HS-27A (cell line): ENCODE data around the gene KIFBP.
"Not testable (repeated sequence)": the region's sequence is repeated elsewhere in the genome, so short reads cannot be mapped to it uniquely, and the experiment has no call there.

Experiments
- DNase-seq: peaks from one replicate; pipeline ENCODE4 v3.0.0-alpha.2; 2012; ENCODE audit warnings: low read depth, missing footprints

KIFBP gene, protein sequence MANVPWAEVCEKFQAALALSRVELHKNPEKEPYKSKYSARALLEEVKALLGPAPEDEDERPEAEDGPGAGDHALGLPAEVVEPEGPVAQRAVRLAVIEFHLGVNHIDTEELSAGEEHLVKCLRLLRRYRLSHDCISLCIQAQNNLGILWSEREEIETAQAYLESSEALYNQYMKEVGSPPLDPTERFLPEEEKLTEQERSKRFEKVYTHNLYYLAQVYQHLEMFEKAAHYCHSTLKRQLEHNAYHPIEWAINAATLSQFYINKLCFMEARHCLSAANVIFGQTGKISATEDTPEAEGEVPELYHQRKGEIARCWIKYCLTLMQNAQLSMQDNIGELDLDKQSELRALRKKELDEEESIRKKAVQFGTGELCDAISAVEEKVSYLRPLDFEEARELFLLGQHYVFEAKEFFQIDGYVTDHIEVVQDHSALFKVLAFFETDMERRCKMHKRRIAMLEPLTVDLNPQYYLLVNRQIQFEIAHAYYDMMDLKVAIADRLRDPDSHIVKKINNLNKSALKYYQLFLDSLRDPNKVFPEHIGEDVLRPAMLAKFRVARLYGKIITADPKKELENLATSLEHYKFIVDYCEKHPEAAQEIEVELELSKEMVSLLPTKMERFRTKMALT

DNA sequence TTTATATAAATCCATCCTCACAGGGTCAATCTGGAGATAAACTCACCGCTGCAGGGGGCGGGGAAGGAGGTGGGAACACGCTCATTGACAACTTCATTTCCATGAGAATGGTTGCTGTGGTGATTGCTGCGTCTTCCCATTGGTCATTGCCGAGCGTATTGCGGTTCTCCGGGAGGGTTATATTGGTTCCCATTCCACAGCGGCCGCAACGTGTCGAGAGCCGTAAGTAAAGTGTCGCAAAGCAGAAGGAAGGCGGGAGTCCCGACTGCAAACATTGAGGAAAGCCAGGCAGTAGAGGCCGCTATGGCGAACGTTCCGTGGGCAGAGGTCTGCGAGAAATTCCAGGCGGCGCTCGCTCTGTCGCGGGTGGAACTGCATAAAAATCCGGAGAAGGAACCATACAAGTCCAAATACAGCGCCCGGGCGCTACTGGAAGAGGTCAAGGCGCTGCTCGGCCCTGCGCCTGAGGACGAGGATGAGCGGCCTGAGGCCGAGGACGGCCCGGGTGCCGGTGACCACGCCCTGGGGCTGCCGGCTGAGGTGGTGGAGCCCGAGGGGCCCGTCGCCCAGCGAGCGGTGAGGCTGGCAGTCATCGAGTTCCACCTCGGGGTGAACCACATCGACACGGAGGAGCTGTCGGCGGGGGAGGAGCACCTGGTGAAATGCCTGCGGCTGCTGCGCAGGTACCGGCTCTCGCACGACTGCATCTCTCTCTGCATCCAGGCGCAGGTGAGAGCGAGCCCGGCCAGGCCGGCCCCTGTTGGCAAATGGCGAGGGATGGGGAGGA lies at the start of gene KIFBP:
KIFBP (plus strand) TSS at position 274 of the 787 bp plus-strand sequence; CDS start at position 304, 30 bp downstream.
- DNase-seq: peak; percentile 74

- no peak for DNase-seq
Observed at GRCh38 chr10:68938884-68939283, 49.7 kb upstream of the KIFBP start.

- not testable (repeated sequence) for DNase-seq
Observed at GRCh38 chr10:68940917-68941316, 47.7 kb upstream of the KIFBP start.

GRCh38 chr10:68950598-68950997 lies 38.0 kb upstream of the KIFBP start:
- DNase-seq: no peak

- no peak for DNase-seq
Observed at GRCh38 chr10:68954904-68955303, 33.7 kb upstream of the KIFBP start.

- no peak for DNase-seq
Observed at GRCh38 chr10:68955355-68955831, 33.2 kb upstream of the KIFBP start.

DNA sequence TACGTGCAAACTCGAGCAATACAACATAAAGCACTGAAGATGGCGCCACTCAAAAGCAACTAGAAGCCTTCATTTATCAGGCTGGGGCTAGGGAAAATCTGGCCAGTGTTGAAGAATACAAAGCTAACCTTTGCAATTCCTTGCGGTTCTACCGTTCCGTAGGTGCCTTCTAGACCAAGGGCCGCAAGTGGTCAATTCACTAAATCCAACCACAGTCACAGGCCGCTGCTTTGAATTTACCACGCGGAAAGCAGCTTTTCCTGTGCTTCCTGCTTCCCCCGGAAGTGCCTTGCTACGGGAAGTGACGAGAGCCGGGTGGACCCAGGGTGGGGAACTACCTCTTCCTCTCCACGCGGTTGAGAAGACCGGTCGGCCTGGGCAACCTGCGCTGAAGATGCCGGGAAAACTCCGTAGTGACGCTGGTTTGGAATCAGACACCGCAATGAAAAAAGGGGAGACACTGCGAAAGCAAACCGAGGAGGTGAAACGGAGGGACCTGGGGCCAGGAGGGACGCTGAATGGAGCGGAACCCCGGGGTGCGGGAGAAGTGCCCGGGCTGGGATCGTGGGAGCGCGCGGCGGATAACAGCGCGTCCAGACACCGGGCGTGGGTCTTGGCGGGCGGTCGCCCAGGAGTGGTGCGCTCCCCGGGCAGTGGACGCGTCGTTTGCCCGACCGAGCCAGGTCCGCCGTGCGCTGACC lies 32.6 kb upstream of the KIFBP start, which contains the start of gene DDX21:
DDX21 (plus strand) TSS at position 339 of the 701 bp plus-strand sequence; CDS start at position 395, 56 bp downstream.
- DNase-seq: peak; percentile 57

DNA sequence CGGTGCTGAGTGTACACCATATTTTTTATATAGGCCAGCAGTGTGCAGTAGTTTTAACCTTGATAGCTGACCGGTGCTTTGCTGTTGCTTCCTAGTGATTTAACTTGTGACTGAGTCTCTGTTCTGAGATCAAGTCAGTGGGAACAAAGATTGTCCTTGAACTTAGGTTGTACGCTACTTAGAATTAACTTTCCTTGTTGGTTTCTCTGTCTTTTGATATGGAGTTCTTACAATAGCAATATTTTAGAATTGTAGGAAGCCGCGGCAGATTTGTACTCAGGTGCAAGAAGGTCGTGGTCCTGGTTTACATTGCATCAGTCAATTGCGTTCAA lies 31.4 kb upstream of the KIFBP start:
- DNase-seq: no peak

- no peak for DNase-seq
Observed at GRCh38 chr10:68957654-68958053, 30.9 kb upstream of the KIFBP start.

- no peak for DNase-seq
Observed at GRCh38 chr10:68959695-68960527, 28.7 kb upstream of the KIFBP start.

DNA sequence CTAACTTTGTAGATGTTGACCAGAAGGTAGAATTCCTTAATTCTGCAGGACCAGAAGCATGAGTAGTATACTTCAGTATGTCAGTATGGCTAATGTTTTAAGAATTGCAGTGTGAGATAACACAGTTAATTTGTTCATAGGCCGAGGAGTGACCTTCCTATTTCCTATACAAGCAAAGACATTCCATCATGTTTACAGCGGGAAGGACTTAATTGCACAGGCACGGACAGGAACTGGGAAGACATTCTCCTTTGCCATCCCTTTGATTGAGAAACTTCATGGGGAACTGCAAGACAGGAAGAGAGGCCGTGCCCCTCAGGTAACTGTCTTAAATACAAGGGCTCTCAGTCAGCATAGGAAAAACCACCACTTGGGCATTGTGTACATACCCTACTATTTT lies 25.5 kb upstream of the KIFBP start:
- no peak for DNase-seq

- no peak for DNase-seq
Observed at GRCh38 chr10:68973975-68974374, 14.6 kb upstream of the KIFBP start.

DNA sequence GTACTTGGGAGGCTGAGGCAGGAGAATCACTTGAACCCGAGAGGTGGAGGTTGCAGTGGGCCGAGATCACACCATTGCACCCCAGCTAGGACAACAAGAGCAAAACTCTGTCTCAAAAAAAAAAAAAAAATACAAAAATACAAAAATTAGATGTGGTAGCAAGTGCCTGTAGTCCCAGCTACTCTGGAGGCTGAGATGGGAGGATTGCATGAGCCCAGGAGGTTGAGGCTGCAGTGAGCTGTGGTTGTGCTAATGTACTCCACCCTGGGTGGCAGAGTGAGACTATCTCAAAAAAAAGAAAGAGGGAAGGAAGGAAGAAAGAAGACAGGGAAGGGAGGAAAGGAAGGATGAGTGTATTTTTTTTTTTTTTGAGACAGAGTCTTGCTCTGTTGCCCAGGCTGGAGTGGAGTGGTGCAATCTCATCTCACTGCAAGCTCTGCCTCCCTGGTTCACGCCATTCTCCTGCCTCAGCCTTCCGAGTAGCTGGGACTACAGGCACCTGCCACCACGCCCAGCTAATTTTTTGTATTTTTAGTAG lies 12.6 kb upstream of the KIFBP start:
- not testable (repeated sequence) for DNase-seq

GRCh38 chr10:68979738-68980137 lies 8.9 kb upstream of the KIFBP start:
- not testable (repeated sequence) for DNase-seq

DNA sequence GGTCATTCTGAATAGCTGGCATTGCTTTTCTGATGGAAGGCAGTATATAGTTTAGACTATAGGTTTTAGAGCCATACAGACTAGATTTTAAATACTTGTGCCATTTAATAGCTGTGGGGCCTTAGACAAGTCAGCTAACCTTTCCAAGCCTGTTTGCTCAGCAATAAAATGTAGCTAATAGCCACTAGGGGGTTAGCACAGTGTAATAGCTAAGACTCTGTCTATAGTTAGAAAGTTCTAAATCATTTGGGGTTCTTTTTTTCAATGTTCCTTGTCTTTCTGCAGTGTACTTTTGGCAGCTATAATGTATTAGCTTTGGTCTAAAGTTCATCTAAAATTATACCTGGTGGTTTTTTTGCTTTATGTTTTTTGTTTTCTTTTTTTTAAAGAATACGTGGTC lies 7.5 kb upstream of the KIFBP start:
- no peak for DNase-seq

DNA sequence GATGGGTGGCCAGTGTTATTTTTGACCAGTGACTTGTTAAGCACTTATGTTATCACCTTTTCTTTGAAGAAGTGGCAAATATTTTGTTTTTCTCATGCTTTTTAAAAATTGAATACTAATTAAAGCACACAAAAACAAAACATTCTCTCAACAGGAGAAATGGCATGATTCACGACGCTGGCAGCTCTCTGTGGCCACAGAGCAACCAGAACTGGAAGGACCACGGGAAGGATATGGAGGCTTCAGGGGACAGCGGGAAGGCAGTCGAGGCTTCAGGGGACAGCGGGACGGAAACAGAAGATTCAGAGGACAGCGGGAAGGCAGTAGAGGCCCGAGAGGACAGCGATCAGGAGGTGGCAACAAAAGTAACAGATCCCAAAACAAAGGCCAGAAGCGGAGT lies 6.2 kb upstream of the KIFBP start:
- no peak for DNase-seq

- no peak for DNase-seq
Observed at GRCh38 chr10:68987611-68988010, 992 bp upstream of the KIFBP start.

DNA sequence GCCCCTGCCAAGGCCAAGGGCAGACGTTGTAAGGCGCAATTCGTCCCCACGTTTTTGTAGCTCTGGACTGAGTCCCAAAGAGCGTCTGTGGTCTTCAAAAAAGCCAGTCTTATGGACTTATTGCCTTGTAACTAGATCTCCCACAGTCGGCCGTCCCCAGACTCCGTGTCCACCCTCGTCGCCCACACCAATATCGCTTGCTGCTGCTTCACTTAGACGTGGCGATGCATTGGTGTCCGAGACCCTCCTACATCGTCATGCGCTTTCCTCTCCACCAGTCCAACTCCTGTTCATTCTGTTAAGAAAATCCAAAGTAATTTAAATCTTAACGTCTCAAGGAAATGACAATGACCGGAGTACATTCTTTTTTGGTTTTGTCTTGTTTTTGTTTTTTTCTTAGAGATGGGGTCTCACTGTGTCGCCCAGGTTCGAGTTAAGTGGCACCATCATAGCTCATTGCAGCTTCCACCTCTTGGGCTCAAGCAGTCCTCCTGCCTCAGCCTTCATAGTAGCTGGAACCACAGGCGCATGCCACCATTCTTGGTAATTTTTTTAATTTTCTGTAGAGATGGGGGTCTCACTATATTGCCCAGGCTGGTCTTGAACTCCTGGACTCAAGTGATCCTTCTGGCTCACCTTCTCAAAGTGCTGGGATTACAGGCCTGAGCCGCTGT lies 851 bp downstream of the KIFBP start:
- no peak for DNase-seq

DNA sequence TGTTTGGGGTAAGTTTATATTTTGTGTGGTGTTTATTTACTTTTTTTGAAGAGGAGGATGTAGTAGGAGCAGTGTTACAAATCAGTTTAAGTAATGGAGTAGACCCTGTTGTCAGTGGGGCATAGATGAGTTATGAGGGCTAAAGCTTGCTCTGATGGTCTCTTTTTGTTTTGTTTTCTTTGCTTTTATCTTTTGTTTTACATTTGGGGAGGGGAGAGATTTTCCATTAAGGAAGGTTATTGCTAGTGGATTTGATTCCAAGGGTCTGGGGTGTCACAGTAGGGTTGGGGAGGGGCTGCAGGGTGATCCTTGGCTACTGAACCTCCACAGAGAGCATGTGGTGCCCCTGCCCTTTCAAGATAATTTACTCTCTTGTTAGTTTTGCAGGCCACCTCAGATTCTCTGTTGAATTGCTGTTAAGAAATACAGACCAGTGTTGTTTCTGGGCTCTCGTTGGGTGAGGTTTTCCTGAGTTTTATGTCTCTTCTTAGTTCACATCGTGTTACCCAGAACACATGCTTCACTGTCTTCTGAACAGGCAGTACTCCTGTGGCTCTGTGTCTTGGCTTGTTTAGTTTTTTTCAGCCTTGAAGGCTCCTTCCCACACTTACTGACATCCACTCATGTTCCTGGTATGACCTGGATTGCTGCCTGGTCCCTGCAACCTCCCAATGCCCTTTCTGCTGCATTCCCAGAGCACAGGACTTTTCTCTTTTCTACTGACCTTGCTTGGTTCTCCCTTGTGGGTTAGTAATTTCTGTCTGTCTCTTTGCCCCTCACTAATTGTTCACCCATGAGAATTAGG lies 4.2 kb downstream of the KIFBP start:
- no peak for DNase-seq
